NCI-H128 (cell line): ENCODE measurements around the gene ZNF469.

Experiments used
- DNase-seq: peaks from one replicate; lab custom pipeline; 2025; ENCODE audit not compliant: unreplicated experiment; lab: John Stamatoyannopoulos, UW

The ZNF469 gene

DNA sequence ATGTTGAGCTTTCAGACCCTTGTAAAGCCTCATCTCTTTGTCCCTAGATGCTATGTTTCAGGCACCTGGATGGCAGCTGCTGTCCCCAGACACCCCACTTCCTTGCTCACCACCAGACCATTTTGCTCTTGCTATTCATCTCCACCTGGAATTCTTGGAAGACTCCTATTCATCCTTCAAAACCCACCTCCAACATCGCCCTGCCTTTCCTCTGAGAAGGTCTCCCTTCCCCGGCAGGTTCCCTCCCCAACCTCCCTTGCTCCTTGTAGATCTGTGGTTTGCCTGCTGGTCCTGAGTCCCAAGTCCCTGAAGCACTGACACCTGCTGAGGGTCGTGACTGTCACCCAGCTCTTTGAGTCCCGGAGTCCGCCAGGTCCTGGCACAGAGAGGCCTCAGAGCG lies 9.9 kb downstream of the ZNF469 start:
- DNase-seq, result no peak

DNA sequence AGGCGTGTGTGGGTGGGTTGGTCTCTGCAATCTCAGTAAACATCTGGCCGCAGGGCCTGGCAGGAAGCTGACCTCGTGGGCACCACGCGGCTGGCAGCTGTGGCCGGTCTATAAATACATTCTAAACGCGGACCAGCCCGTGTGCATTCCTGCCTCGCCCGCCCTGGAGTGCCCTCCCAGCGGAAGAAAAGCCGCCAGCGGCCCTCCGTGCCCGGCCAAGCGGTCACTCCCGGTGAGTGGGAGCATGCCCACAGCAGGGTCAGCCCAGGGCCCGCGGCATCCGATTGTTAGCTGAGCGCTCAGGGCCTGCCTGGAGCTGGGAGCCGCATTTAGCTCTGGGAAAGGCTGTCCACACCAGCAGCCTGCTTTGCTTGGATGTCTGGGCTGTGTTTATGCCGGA lies 10.3 kb downstream of the ZNF469 start:
- DNase-seq, result no peak

DNA sequence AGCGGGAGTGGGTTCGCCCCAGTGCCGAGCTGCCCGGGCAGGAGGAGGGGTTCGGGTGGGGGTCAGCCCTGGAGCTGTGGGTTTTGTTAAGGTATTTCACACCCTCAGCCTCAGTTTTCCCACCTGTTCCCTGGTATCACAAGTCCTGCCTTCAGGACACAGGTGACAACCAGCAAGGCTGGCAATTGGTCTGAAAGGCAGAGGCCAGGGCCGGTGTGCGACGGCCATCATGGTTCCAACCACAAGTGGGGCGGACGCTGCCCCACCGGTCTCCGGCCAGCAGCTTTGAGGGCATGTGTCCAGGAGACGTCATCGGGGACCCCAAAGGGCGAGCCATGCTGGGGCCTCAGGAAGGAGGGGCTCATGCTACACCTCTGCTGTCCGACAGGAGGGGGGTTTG lies 10.8 kb downstream of the ZNF469 start:
- DNase-seq, result no peak

DNA sequence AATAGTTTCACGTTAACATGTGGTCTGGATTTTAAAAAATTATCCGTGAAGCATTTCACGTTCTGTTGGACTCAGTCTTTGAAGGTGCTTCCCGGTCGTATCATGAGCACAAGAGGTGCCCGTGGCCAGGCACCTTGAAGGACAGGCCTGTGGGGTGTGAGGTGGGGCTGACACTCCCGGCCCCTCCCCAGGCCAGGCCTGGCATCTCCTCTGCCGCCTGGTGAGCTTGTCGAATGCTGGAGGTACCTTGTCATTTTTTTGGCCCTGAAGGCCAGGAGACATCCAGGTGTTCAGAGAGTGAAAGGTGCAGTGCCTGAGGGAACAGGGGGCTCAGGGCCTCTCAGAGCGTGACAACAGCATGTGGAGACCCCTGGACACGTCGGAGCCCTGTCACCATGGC lies 11.7 kb downstream of the ZNF469 start:
- DNase-seq, result no peak

DNA sequence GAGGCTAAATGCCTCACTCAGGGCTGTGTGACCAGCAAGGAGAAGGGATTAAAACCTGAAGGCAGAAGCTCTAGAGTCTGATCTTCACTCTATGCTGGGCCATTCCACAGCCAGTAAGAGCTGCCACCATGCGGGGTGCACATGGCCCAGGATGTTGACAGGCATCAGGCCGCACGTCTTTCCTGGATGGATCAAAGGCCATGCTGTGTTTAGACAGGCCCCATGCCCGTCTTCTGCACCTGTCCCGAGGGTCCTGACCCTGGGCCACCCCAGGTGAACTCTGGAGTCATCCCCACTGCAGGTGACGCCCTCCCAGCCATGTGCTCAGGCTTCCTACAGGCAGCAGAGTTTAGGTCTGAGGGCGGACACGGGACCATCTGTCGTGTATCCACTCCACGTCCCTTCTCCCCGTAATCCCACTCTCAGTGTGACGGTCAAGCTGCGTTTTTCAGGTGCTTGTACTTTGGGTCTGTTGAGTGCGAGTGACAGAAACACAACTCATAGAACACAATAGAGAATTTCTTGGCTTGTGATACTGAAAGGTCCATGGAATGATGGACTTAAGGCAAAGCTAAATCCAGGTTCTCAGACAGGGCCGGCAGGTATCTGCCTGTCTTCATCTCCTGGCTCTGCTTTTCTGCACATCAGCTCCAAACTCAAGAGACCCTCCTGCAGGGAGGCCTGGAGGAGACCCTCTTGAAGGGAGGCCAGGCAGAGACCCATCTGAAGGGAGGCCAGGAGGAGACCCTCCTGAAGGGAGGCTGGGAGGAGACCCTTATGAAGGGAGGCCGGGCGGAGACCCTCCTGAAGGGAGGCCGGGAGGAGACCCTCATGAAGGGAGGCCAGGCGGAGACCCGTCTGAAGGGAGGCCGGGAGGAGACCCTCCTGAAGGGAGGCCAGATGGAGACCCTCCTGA lies 13.2 kb downstream of the ZNF469 start:
- DNase-seq, result no peak

DNA sequence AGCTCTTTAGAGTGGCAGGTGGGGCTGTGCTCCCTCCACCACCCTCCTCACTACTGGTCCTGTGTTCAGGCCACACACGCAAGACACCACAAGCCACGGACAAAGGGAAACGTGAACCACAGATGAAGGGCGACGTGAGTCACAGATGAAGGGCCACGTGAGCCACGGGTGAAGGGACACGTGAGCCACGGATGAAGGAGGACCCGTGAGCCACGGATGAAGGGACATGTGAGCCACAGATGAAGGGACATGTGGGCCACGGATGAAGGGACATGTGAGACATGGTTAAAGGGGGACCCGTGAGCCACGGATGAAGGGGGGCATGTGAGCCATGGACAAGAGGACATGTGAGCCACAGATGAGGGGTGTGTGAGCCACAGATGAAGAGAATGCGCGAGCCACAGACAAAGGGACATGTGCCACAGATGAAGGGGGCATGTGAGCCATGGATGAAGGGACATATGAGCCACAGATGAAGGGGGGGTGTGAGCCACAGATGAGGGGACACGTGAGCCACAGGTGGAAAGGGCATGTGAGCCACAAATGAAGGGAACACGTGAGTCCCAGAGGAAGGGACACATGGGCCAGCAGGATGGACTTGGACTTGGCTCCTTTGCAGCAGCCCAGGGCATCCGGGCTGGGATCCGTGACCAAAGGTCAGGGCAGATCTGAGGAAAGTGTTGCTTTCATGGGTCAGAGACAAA lies 15.6 kb downstream of the ZNF469 start:
- DNase-seq, result no peak

DNA sequence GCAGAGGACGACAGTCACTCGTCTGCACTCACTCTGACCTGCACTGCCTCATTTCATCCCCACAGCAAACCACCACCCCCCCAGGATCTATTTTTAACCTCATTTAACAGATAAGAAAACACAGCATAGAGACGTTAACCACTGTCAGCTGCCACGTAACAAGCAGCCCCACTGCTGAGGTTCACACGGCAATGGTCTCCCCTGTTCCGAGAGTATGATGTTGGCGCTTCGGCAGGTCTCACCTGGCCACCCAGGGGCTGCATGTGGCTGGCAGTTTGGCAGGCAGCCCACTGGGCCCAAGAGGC lies 16.1 kb downstream of the ZNF469 start:
- no peak for DNase-seq

DNA sequence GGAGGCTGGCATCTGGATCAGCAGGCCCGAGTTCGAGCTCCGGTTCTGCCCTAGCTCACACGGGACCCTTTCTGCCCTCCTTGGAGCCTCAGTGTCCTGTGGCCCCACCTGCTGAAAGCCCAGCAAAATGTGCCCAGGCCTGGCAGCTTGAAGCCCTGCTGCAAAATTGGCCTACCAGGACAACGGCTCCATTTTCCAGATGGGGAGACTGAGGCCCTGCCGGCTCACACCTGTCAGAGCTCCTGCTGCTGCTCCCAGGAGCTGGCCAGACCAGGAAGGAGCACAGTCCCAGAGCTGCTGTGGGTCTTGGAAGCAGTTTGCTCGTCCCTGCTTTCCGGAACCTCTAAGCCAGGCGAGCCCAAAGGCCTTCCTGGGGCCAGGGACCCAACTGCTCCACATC lies 17.4 kb downstream of the ZNF469 start:
- DNase-seq, result no peak

DNA sequence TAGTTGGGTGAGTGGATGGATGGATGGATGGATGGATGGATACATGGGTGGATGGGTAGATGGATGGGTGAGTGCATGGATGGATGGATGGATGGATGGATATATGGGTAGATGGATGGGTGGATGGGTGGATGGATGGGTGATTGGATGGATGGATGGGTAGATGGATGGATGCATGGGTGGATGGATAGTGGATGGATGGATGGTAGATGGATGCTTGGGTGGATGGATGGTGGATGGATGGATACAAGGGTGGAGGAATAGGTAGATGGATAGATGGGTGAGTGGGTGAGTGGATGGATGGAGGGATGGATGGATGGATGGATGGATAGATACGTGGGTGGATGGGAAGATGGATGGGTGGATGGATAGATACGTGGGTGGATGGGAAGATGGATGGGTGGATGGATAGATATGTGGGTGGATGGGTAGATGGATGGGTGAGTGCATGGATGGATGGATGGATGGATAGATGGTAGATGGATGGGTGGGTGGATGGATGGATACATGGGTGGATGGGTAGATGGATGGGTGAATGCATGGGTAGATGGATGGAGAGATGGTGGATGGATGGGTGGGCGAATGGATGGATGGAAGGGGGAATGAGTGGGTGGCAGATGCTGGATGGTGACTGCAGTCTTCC lies 19.0 kb downstream of the ZNF469 start:
- DNase-seq, result no peak

DNA sequence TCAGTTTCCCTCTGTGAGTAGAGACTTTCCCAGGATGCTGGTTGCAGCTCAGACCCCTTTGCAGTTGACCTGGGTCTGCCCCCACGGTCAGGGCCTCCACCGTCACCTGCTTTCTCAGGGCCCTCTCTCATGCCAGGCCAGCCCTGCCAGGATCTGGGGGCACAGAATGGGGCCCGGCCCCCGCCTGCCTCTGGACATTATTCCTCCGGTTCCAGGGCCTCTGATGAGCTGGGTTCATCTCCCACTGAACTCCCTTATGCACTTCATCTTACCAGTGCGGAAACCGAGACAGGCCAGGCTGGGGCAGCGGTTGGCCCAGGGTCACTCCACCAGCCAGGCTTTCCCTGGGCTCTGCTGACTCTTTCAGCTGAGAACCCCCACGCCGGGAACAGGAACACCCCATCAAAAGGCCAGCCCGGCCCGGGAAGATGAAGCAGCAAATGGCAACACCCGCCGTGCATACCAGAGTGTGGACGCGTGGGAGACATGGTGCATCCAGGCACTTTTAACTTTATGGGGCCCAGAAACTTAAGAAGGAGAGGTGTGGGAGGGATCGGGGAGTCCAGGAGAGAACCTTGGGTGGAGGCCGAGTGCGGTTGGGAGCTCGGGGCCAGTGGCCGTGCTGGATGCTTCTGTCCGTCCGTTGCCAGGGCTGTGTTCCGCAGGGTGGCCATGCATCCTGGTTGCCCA lies 19.9 kb downstream of the ZNF469 start:
- no peak for DNase-seq

DNA sequence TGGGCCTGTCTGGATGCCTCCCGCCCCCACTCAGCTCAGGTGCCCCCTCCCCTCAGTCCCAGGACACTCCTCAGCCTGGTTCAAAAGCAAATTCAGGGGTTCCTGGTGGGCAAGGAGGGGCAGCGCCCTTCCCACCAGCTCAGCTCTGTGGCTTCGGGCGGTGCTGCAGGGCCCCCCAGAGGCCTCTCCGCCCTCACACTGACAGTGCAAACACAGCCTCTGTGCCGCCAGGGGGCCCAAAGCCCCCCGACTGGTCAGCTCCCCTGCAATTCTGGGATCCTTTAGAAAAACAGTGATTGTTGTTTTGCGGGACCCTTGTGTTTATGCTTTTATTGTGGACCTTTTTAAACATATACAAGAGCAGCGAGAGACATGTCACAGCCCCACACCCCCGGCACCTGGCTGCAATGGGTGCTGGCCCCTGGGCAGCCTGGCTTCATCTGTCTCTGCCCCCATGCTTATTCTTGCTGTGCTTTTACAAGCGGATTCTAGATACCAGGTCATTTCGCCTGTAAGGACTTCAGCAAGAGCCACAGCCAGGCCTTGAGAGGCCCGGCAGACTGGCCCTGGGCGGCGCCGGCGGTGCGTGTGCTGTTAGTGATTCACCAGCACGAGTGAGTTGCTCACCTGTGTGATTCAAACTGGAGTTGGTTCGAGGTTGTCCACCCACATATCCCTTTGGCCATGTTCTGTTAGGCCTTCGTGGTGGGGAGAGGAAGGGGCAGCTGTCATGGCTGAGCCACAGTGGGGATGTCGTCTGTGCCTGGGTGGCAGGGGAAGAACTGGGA lies 21.2 kb downstream of the ZNF469 start:
- no peak for DNase-seq

DNA sequence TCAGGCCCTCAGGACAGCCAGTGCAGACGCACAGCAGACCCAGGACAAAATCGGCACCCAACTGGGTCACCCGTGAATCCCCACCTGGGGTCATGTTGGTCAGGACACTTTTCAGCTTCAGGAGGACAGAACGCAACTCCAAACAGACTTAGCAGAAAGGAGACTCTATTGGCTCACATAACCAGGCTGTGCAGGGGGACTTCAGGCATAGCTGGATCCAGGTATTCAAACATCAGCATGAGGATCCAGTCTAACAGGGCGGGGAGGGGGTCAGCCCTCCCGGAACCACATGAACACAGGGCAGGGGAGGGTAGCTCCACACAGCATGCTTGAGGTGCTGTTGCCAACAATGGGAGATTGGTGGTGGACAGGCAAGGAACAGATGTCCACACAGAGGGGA lies 22.0 kb downstream of the ZNF469 start:
- DNase-seq, result no peak

DNA sequence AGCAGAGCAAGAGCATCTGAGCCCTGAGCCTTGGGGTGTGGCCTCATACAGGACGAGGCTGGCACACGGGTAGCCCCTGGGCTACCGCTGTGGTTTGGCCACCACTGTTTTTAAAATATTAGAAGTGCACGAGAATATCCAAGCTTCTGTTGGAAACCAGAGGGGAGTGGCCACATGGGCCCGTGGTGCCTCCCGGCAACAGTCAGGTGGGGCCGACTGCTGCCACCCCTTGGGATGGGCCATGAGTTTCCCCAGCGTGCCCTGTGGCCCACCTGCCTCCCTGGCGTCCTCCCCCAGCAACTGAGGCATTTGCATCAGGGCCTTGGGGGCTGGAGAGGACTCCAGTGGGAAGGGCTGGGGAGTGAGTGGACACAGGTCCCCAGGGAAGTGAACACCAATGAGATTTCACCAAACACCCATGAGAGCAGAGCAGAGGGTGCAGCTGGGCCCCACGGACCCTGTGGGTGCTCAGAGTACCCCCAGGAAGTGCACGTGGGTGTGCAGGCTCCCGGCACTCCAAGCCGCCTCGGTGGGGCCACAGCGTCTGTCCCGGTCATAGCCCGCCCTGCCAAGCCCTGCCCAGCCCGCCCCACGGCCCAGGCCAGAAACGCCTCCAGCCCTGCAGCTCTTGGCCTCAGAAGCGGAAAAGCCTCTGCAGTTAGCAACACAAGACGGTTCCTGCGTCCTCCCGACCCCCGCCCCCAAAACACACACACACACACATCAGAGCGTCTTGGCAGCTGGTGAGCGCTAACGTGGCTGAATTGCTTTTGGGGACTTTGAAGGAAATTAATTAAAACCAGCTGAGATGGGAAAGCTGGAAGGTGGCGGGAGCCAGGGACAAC lies 22.7 kb downstream of the ZNF469 start:
- DNase-seq, result no peak

DNA sequence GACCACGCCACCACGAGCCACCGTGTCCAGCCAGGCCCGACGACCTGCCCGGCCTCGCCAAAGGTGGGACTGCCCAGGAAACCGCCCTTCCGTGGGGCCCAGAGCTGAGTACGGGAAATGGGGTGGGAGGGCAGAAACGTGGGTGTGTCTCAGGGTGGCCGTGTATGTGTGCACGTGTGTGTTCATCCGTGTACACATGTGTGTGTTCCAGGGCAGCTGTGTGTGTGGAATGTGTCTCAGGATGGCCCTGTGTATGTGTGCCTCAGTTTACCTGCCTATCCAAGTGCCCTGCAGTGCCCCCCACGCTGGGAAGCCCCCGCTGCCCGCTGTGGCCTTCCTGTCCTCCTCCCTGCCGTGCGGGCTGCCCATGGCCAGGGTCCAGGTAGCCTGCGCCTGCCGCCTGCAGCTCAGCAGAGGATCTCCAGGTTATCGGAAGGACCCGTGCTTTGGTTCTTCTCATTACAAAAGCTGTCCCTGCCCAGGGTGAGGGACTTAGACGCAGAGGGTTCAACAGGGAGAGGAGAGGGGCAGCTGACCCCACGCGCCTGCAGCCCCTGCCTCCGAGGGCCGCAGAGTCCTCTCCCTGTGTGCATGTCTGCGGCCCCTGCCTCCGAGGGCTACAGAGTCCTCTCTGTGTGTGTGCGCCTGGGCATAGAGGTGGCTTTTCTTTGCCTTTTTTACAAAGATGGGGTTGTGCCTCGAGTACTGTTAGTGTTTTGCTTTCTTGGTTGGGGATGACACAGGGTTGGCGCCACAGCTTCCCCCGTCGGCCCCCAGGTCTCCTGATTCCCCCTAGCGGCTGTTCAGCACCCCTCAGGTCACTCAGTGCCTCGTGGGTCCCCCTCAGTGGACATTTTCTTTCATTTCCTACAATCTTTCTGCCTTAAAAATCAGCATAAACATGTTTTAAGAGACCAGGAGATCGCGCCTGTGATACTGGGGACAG lies 23.6 kb downstream of the ZNF469 start:
- DNase-seq, result no peak

DNA sequence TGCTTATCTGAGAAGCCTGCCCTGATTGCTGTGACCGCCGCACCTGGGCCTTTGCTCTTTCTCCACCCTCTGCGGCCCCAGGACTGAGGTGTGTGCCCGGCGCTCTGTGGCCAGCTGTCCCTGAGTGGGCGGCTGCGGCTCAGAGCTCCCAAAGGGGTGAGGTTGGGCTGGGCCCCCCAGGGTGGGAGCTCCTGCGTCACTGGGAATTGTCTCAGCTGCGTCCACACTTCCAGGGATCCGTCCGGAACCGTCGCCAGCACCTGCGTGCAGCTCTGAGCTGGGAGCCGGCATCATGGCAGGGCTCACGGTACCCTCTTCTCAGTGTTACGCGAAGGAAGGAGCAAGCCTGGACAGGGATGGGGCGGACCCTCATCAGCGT lies 24.3 kb downstream of the ZNF469 start:
- DNase-seq, result no peak

DNA sequence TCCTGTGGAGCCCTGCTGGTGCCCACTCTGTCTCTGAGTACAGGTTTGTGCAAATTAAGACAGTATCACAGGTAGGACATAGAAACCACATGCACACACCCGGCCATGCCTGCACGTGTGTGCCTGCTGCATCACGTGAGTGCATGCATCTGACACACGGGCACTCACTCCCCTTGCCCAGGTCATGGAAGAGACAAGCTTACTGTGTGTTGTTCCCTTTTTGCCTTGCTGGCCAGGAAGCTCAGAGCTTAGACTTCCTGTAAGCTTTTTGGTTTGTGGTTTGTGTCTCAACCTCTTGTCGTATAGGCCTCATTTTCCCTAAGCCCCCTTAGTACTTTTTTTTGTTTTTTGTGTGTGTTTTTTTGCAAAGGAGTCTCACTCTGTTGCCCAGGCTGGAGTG lies 25.0 kb downstream of the ZNF469 start:
- no peak for DNase-seq

DNA sequence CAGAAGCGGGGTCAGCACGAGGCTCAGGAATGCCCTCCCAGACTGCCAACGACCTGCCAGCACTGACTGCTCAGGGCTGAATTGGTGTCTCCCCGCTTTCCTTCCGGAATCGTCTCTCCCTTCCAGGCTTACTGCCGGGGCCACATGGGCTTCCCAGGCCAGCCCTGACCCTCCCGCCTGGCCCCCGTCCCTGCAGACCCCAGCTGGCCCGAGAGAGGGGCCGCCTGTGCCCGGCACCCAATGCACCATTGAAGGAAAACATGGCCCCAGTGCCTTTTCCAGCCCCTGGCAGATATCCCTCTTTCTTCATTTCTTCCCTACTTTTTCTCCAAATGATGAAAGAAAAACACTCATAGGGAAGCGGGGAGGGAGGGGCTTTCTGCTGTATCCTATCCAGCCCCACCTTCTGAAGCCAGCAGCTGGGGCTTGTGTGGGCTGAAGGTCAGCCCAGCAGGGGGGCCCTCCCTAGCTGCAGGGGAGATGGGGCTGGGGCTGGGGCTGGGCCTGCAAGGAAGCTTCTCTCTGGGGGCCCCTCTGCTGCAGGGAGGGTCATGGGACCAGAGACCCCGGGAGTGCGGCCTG lies 25.9 kb downstream of the ZNF469 start:
- DNase-seq, result no peak

DNA sequence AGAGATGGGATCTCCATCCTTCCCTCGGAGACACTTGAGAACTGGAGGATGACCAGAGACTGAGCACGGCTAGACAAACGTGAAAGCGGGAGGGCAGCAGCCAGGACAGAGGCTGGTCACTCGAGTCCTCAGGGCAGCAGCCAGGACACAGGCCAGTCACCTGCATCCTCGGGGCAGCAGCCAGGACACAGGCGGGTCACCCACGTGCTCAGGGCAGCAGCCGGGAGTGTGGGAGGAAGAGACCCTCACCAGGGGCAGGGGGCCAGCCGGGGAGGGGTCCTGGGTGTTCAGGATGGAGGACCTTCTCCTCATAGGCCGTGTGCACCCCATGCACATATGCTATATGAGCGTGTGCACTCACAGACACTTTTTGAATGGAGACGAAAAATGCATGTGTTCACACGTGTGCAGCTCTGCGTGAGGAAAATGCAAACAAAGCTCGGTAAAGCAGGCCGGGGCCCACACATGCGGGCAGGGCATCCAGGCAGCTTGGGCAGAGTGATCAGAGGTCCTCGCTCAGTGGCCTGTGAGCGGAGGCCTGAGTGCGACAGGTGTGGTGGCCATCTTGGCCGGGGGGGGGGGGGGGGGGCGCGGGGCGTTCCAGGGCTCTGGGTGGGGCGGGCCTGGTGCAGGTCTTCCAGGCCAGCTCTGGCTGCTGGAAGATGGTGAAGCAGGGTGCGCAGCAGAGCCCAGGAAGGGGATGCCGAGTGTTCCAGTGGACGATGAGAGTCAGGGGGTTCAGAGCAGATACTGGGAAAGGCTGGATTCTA lies 26.7 kb downstream of the ZNF469 start:
- DNase-seq, result no peak
